ACC112 (cell line): ENCODE data around the gene DOCK6.
"Not testable (repeated sequence)": the region's sequence is repeated elsewhere in the genome, so short reads cannot be mapped to it uniquely, and the experiment has no call there.

Experiments
- H2AFZ ChIP-seq: fragments of 200-600 bp; sonication (generic); one replicate; pipeline ENCODE4 v1.6.0; 2017; ENCODE audit warnings: antibody characterized with exemption, low read length; ENCODE audit not compliant: unreplicated experiment
- H3K27ac ChIP-seq: fragments of 200-600 bp; sonication (generic); 2 replicates; pipeline ENCODE4 v1.5.1; 2014; ENCODE audit warnings: low read depth, mild to moderate bottlenecking, antibody characterized with exemption, low read length, moderate library complexity
- H3K27me3 ChIP-seq: fragments of 200-600 bp; sonication (generic); 2 replicates; pipeline ENCODE4 v1.6.1; 2014; ENCODE audit warnings: mild to moderate bottlenecking, antibody characterized with exemption, low read length, moderate library complexity, mixed read lengths; ENCODE audit not compliant: insufficient read depth
- H3K36me3 ChIP-seq: fragments of 200-600 bp; sonication (generic); 2 replicates; pipeline ENCODE4 v1.6.1; 2016; ENCODE audit warnings: mild to moderate bottlenecking, antibody characterized with exemption, low read length, moderate library complexity, mixed read lengths; ENCODE audit not compliant: insufficient read depth
- H3K4me1 ChIP-seq: fragments of 200-600 bp; sonication (generic); one replicate; pipeline ENCODE4 v1.6.1; 2016; ENCODE audit warnings: low read length, mixed read lengths; ENCODE audit not compliant: insufficient read depth, unreplicated experiment, control insufficient read depth
- H3K4me3 ChIP-seq: fragments of 200-600 bp; sonication (generic); 2 replicates; pipeline ENCODE4 v1.5.1; 2014; ENCODE audit warnings: mild to moderate bottlenecking, low read depth, low read length
- H3K79me2 ChIP-seq: fragments of 200-600 bp; sonication (generic); one replicate; pipeline ENCODE4 v1.6.0; 2016; ENCODE audit warnings: low read length; ENCODE audit not compliant: control insufficient read depth, unreplicated experiment, insufficient read depth

Gene DOCK6

DNA sequence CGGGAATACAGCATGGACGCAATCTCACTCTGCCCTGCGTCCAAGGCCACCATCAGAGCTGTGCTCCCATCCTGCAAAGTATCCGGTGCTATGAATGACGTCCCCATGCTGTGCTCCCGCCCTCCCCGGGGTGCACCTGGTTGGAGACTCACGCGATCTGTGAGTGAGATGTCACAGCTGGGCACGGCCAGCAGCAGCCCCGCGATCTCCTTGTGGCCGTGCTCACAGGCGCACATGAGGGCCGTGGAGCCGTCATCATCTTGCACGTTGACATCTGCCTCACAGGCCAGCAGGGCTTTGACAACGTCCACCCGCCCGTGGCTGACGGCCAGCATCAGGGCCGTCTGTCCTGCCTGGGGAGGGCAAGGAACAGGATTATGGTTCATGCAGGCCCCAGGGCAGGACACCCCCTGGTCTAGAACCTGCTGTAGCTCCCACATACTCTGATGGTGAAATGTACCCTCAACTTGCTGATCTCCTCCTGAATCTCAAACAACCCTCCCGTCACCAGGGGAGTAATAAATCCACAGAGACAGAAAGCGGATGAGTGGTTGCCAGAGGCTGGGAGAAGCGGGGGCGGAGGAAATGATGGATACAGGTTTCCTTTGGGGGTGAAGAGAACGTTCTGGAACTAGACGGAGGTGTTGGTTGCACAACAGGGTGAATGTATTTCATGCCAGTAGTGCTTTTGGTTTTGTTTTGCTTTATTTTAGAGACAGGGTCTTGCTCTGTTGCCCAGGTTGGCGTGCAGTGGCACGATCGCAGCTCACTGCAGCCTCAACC is 92.2 kb downstream of the DOCK6 start:
- no peaks in the 10 kb centered on the region for H3K27me3 ChIP-seq
- H2AFZ ChIP-seq: no peak overlapping the region
- H3K36me3 ChIP-seq: peaks cover 8% of the 10 kb centered on the region; the same call in 1 of the 2 replicates
- no peaks in the 10 kb centered on the region for H3K79me2 ChIP-seq
- H3K4me3 ChIP-seq: no peak overlapping the region
- peaks cover 33% of the 10 kb centered on the region for H3K4me1 ChIP-seq
- H3K27ac ChIP-seq: peak overlapping the region; percentile 94

DNA sequence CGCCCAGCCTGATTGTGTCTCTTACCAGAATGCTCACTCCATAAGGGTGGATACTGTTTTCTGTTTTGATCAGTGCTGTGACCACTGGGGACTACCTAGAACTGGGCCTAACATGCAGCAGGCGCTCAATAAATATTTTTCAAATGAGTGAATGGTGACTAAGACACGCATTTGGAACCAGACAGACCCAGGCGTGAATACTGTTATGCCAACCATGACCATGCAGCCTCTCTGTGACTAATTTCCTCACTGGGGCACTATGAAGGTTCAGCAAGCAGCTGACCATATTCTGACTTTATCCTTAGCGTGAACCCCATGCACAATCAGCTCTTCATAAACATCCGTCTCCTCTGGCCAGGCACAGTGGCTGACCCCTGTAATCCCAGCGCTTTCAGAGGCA is 93.8 kb downstream of the DOCK6 start:
- peaks cover 36% of the 10 kb centered on the region for H3K4me1 ChIP-seq
- H3K27ac ChIP-seq: peak overlapping the region; percentile 94
- no peaks in the 10 kb centered on the region for H3K79me2 ChIP-seq
- H3K4me3 ChIP-seq: no peak overlapping the region
- H3K36me3 ChIP-seq: peaks cover 13% of the 10 kb centered on the region; the same call in 1 of the 2 replicates
- no peak overlapping the region for H2AFZ ChIP-seq
- H3K27me3 ChIP-seq: no peaks in the 10 kb centered on the region

DNA sequence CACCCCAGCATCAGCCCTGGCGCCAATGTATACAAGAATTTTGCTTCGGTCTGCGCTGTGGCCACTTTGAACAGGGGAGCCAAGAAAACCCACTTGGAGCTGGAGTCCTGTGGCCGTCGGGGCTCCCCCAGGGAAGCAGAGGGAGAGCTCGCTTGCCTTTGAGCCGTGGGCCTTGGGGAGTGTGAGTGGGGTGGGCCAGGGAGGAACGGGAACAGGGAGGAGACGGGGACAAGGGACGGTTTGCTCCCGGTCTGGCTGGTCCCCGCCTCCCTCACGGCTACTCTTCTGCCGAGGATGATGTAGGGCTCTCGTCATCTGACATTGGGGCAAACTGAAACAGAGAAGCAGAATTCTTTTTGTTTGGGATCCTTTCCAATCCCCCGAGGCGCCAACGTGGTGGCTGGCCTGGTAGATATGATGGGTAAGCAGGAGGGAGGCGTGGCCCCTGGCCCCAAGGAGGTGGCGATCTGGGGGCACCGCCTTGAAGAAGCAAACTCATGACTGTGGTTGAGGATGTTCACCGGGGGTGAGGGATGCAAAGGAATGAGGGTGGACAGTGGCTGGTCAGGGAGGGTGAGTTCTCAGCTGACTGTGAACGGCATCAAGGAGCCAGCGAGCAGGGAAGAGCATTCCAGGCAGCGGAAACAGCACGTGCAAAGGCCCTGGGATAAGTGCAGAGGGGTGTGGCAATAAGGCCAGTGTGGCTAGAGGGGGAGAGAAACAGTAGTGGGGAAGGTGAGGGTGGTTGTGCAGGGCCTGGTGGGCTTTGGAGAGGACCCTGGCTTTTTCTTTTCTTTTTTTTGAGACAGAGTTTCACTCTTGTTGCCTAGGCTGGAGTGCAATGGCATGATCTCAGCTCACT is 95.8 kb downstream of the DOCK6 start:
- no peak overlapping the region for H2AFZ ChIP-seq
- peaks cover 11% of the 10 kb centered on the region; the same call in 1 of the 2 replicates for H3K36me3 ChIP-seq
- no peaks in the 10 kb centered on the region for H3K27me3 ChIP-seq
- H3K27ac ChIP-seq: peak overlapping the region; percentile 95
- H3K4me3 ChIP-seq: peak overlapping the region; percentile 50; the same call in 1 of the 2 replicates
- no peaks in the 10 kb centered on the region for H3K79me2 ChIP-seq
- peaks cover 36% of the 10 kb centered on the region for H3K4me1 ChIP-seq

DNA sequence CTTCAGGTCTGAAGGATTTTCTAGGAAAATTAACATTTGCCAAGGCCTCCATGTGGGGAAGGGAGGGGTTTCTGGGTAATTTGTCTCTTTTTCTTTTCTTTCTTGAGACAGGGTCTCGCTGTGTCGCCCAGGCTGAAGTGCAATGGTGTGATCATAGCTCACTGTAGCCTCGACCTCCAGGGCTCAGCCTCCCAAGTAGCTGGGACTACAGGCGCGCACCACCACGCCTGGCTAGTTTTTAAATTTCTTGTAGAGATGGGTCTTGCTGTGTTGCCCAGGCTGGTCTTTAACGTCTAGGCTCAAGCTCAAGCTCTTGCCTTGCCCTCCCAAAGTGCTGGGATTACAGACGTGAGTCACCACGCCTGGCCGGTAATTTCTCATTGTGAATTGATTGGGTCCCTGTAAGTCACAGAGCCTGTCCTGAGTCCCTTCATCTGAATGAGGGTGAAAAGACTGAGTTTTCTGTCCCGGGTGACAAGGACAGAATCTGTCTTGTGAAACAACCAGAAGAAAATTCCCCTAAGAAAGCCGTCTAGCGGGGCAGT is 96.8 kb downstream of the DOCK6 start:
- no peaks in the 10 kb centered on the region for H3K79me2 ChIP-seq
- peaks cover 36% of the 10 kb centered on the region for H3K4me1 ChIP-seq
- no peaks in the 10 kb centered on the region for H3K27me3 ChIP-seq
- peak overlapping the region; percentile 21; the same call in 1 of the 2 replicates for H3K4me3 ChIP-seq
- peaks cover 11% of the 10 kb centered on the region; the same call in 1 of the 2 replicates for H3K36me3 ChIP-seq
- H2AFZ ChIP-seq: no peak overlapping the region
- H3K27ac ChIP-seq: peak overlapping the region; percentile 95

DNA sequence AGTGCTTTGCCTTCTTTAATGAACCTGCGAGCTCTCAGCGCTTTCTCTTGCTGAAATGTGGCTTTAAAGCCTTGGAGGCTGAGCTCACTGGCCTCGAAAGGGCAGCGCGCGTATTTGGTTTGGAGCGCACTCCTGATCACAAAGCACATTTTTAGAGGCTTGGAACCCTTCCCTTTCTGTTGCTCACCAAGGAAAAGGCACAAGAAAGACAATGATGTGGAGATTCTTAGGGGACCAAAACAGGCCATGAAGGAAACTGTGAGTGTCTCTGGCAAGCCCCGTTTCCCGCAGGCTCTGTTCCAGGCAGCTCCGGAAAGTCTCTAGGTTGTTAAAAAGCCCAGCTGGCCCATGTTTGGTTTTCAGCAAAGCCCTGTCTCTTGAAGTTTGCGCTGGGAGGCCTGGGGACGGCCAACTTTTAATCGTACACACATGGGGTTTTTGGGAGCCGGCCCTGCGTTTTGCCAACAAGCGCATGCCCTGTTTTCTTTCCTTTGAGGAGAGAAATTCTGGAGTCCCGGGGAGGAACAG is 97.4 kb downstream of the DOCK6 start:
- Histone ChIP-seq H3K36me3 (peaks cover 10% of the 10 kb centered on the region; the same call in 1 of the 2 replicates), H2AFZ (peak overlapping the region; percentile 38)

DNA sequence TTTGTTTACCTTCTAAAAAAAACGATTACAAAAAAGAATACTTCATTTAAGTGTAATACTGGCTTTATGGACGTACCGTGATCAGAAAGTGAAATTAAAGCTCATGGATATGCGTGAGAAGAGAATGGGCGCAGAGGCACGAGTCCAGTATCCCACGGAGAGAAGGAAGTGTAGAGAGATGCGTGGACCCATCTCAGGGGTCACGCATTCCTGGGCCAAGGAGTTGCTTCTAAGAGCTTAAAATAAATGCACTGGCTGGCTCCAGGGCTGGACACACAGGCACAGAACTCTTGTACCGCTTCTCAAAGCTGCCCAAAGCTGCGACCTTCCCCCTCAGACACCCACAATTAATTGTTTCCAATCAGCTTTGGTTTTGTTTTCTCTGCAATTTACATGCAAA is 98.0 kb downstream of the DOCK6 start:
- Histone ChIP-seq H2AFZ (no peak overlapping the region), H3K4me1 (peaks cover 33% of the 10 kb centered on the region), H3K79me2 (no peaks in the 10 kb centered on the region), H3K4me3 (0 out of 2 replicates have a peak overlapping the region, but pooled peaks have one; percentile 33), H3K27ac (peak overlapping the region; percentile 95), H3K27me3 (no peaks in the 10 kb centered on the region), H3K36me3 (peaks cover 6% of the 10 kb centered on the region; the same call in 1 of the 2 replicates)

More for the DNA sequence above, 97.4 kb downstream of the DOCK6 start:
- Histone ChIP-seq H3K27ac (peak overlapping the region; percentile 95), H3K4me1 (peaks cover 36% of the 10 kb centered on the region), H3K79me2 (no peaks in the 10 kb centered on the region), H3K4me3 (peak overlapping the region; percentile 33; the same call in 1 of the 2 replicates), H3K27me3 (no peaks in the 10 kb centered on the region)

DNA sequence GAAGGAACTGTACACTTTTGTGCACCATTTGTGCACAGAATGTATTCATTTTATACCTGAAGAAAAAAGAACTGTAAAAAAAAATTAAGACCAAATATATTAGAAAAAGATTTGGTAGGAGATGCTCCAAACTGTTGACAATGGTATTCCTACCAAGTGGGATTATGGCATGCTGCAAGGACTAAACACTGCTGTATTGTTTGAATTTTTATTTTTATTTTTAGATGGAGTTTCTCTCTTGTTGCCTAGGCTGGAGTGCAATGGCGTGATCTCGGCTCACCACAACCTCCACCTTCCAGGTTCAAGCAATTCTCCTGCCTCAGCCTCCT is 101.9 kb downstream of the DOCK6 start:
- not testable (repeated sequence) for H3K36me3 ChIP-seq
- H3K4me3 ChIP-seq: 0 out of 2 replicates have a peak overlapping the region, but pooled peaks have one; percentile 36
- peak overlapping the region; percentile 83 for H3K27ac ChIP-seq

DNA sequence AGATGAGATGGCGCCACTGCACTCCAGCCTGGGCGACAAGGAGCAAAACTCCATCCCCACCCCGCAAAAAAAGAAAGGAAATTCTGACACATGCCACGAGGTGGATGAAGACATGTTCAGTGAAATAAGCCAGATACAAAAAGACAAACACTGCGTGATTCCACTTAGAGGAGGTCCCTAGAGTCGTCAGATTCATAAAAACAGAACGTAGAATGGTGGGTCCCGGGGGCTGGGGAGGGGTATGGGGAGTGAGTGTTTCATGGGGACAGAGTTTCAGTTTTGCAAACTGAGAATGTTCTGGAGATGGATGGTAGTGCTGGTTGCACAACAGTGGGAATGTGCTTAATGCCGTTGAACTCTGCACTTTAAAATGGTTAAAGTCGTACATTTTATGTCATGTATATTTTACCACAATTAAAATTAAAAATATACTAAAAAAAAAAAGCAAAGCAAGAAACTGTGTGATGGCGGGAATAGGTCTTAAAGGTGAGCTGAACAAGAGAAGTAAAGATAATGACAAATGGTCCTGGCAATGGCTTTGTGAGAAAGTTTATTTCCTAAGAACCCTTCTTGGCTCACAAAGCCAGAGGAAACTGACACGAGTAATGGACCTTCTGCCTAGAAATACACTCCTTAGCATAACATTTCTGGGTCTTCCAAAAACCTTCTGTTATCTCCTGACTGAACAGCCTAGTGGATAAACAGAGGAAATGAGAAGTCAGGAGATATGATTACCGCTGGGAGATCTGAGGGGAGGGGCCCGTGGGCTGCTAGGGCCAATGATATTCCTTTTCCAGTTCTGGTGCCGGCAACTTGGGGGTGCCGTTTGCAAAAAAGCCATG is 102.5 kb downstream of the DOCK6 start:
- peak overlapping the region; percentile 25 for H2AFZ ChIP-seq

More for the DNA sequence above, 101.9 kb downstream of the DOCK6 start:
- not testable (repeated sequence) for H3K27me3 ChIP-seq, H3K79me2 ChIP-seq, H2AFZ ChIP-seq
- peaks cover 13% of the 10 kb centered on the region for H3K4me1 ChIP-seq

DNA sequence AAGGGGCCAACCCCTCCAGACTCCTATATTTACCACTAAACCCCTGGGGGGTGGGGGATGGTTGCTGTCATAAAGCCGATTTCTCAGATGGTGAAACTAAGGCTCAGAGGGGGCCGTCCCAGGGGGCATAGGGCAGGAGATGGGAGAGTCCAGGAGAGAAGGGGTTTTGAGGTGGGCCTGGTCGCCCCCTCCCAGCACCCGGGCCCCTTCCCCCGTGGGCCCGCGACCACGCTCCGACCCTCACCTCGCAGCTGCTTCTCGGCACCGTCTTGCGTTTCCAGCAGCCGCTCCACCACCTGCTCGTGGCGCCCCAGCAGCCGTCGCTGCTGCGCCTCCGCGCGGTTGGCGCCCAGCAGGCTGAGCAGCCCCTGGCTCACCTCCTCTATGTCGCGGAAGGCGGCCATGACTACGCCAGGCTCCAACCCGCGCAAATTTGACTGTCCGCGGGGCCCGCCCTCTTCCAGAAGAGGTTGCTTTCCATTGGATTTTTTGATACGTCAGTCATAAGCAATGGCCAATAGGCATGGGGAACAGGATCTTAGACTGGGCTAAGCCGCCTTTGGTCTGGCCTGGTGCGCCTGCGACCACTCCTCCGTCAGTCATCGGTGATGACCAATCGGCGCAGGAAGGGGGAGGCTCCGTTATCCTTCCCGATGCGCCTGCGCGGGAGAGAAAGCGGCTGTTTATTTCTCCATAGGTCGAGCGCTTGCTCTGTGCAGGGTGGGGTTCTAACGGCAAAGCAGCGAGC is 106.8 kb downstream of the DOCK6 start, which contains the start of gene SPC24:
Gene SPC24 (minus strand): TSS at position 410 of the 748 bp plus-strand sequence. CDS start 6 bp downstream, at position 404.
- Histone ChIP-seq H2AFZ (peak within 1 kb of the TSS; percentile 60), H3K4me1 (peaks cover 25% of the 10 kb centered on the region), H3K36me3 (no peaks in the 10 kb centered on the region), H3K27me3 (no peaks in the 10 kb centered on the region), H3K27ac (peak within 1 kb of the TSS; percentile 39; the same call in 1 of the 2 replicates), H3K4me3 (peak within 1 kb of the TSS; percentile 86), H3K79me2 (peaks cover 38% of the 10 kb centered on the region)

More for the DNA sequence above, 102.5 kb downstream of the DOCK6 start:
- Histone ChIP-seq H3K4me1 (peaks cover 12% of the 10 kb centered on the region), H3K27ac (peak overlapping the region; percentile 83), H3K79me2 (peaks cover 8% of the 10 kb centered on the region), H3K36me3 (peaks cover 6% of the 10 kb centered on the region; the same call in 1 of the 2 replicates), H3K27me3 (no peaks in the 10 kb centered on the region), H3K4me3 (peak overlapping the region; percentile 47)
